A673 (cell line): ENCODE results near the gene TMEM233. TPM values are rescaled to one million over a fixed set of nuclear protein-coding genes. Genes with fewer than 3 reads are reported as not detected.

Experiments used
- BruUV-seq: library from RNA; stranded (reverse); fragments of 400-500 nt; replicated peaks from 2 replicates; lab custom pipeline; 2021; lab: Mats Ljungman, UMichigan
- CTCF ChIA-PET: fragments of 300-600 bp; sonication (Branson Sonifier 250); formaldehyde crosslinking; loops from one replicate; lab custom pipeline; 2022; ENCODE audit warnings: antibody characterized with exemption; lab: Charles Lee
- POLR2A ChIA-PET: fragments of 300-600 bp; sonication (Branson Sonifier 250); formaldehyde crosslinking; loops from one replicate; lab custom pipeline; 2022; ENCODE audit warnings: antibody characterized with exemption; ENCODE audit not compliant: low non-redundant PET; lab: Charles Lee
- DNase-seq: peaks from one replicate; pipeline ENCODE4 v3.0.0-alpha.2; 2015; ENCODE audit warnings: low spot score
- H3K27ac ChIP-seq: fragments of 200-600 bp; sonication (generic); 2 replicates; pipeline ENCODE4 v1.5.1; 2016; ENCODE audit warnings: mixed run types, low read depth, mild to moderate bottlenecking, mixed read lengths, antibody characterized with exemption, low read length; ENCODE audit not compliant: poor library complexity, severe bottlenecking
- H3K27me3 ChIP-seq: fragments of 200-600 bp; sonication (generic); replicated peaks from 2 replicates; pipeline ENCODE4 v1.6.1; 2017; ENCODE audit warnings: mixed run types, low read depth, mild to moderate bottlenecking, mixed read lengths, antibody characterized with exemption, low read length; ENCODE audit not compliant: insufficient read depth, poor library complexity
- H3K36me3 ChIP-seq: fragments of 200-600 bp; sonication (generic); 2 replicates; pipeline ENCODE4 v1.6.1; 2016; ENCODE audit warnings: mixed run types, mild to moderate bottlenecking, mixed read lengths, antibody characterized with exemption, low read length; ENCODE audit not compliant: insufficient read depth, poor library complexity, severe bottlenecking
- H3K4me1 ChIP-seq: fragments of 200-600 bp; sonication (generic); 2 replicates; pipeline ENCODE4 v1.6.1; 2017; ENCODE audit warnings: mixed run types, mild to moderate bottlenecking, mixed read lengths, antibody characterized with exemption, low read length; ENCODE audit not compliant: insufficient read depth, poor library complexity, severe bottlenecking
- H3K4me3 ChIP-seq: fragments of 200-600 bp; sonication (generic); 2 replicates; pipeline ENCODE4 v1.5.1; 2016; ENCODE audit warnings: low read depth, mixed run types, mild to moderate bottlenecking, mixed read lengths, low read length; ENCODE audit not compliant: poor library complexity, severe bottlenecking
- H3K9me3 ChIP-seq: fragments of 200-600 bp; sonication (generic); 2 replicates; pipeline ENCODE4 v1.6.1; 2016; ENCODE audit warnings: mixed run types, low read depth, mild to moderate bottlenecking, mixed read lengths, antibody characterized with exemption, low read length; ENCODE audit not compliant: poor library complexity, severe bottlenecking
- EZH2 ChIP-seq: fragments of 200-600 bp; sonication (generic); IDR thresholded peaks from 2 replicates; pipeline ENCODE4 v1.6.1; 2017; ENCODE audit warnings: borderline replicate concordance, low read depth, mild to moderate bottlenecking, mixed read lengths, antibody characterized with exemption, low read length; ENCODE audit not compliant: poor library complexity, severe bottlenecking
- intact Hi-C: fragments of 100-400 bp; cut with micrococcal nuclease; formaldehyde crosslinking; loops from one replicate; pipeline ENCODE4 v1.10.0; 2022; ENCODE audit not compliant: unreplicated experiment
- total RNA-seq: library from RNA; stranded (reverse); gene quantifications from 2 replicates; pipeline ENCODE4 v1.2.3, GENCODE V29; 2021
- TF ChIP-seq, protein P1 (sequence below): fragments of 300-800, 200-600 bp; sonication (generic); conservative IDR thresholded peaks from 2 replicates; pipeline ENCODE4 v1.5.1; 2017; ENCODE audit warnings: low read depth, mild to moderate bottlenecking, antibody characterized with exemption, low read length, moderate library complexity, mixed read lengths

Gene TMEM233
- total RNA-seq, 1 experiment from 2014 or later = 10.7 TPM

DNA sequence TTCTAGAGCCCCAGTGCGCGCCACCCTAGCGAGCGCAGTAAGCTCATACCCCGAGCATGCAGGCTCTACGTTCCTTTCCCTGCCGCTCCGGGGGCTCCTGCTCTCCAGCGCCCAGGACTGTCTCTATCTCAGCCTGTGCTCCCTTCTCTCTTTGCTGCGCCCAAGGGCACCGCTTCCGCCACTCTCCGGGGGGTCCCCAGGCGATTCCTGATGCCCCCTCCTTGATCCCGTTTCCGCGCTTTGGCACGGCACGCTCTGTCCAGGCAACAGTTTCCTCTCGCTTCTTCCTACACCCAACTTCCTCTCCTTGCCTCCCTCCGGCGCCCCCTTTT lies 791 bp downstream of the TMEM233 start:
- TF ChIP-seq EZH2 = no peak
- TF ChIP-seq, protein P1, sequence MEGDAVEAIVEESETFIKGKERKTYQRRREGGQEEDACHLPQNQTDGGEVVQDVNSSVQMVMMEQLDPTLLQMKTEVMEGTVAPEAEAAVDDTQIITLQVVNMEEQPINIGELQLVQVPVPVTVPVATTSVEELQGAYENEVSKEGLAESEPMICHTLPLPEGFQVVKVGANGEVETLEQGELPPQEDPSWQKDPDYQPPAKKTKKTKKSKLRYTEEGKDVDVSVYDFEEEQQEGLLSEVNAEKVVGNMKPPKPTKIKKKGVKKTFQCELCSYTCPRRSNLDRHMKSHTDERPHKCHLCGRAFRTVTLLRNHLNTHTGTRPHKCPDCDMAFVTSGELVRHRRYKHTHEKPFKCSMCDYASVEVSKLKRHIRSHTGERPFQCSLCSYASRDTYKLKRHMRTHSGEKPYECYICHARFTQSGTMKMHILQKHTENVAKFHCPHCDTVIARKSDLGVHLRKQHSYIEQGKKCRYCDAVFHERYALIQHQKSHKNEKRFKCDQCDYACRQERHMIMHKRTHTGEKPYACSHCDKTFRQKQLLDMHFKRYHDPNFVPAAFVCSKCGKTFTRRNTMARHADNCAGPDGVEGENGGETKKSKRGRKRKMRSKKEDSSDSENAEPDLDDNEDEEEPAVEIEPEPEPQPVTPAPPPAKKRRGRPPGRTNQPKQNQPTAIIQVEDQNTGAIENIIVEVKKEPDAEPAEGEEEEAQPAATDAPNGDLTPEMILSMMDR = no peak
- ChIA-PET CTCF (no interaction called here), POLR2A (interaction anchor here (0.6 kb wide), 1 partner anchor 34 kb away, joined by 8 read pairs; no protein-coding TSS in a partner anchor)
- Histone ChIP-seq H3K9me3 (peaks cover 3% of the 10 kb centered on the region), H3K4me3 (peak overlapping the region; percentile 73), H3K4me1 (peaks cover 48% of the 10 kb centered on the region), H3K27me3 (no peaks in the 10 kb centered on the region), H3K36me3 (no peaks in the 10 kb centered on the region), H3K27ac (peak overlapping the region; percentile 93)
- DNase-seq = peak; percentile 60
- TSS peak; percentile 35 for BruUV-seq
- intact Hi-C loops = loop anchor here (1.0 kb wide), 1 partner anchor 55 kb away; no protein-coding TSS in a partner anchor

DNA sequence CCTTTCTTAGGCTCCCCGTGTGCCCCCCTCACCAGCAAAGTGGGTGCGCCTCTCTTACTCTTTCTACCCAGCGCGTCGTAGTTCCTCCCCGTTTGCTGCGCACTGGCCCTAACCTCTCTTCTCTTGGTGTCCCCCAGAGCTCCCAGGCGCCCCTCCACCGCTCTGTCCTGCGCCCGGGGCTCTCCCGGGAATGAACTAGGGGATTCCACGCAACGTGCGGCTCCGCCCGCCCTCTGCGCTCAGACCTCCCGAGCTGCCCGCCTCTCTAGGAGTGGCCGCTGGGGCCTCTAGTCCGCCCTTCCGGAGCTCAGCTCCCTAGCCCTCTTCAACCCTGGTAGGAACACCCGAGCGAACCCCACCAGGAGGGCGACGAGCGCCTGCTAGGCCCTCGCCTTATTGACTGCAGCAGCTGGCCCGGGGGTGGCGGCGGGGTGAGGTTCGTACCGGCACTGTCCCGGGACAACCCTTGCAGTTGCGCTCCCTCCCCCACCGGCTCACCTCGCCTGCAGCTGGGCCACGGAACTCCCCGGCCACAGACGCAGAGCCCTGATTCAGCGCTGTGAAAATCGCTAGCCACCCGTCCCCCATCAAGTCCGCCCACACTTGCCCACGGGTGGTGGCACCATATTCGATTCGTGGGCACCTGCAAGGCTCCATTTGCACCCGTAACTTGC lies 1.3 kb downstream of the TMEM233 start:
- intact Hi-C loops = loop anchor here (1.0 kb wide), 1 partner anchor 54 kb away; no protein-coding TSS in a partner anchor
- POLR2A ChIA-PET = interaction anchor here (0.6 kb wide), 2 partner anchors 29 to 33 kb away, joined by 3 to 8 read pairs; no protein-coding TSS in a partner anchor

DNA sequence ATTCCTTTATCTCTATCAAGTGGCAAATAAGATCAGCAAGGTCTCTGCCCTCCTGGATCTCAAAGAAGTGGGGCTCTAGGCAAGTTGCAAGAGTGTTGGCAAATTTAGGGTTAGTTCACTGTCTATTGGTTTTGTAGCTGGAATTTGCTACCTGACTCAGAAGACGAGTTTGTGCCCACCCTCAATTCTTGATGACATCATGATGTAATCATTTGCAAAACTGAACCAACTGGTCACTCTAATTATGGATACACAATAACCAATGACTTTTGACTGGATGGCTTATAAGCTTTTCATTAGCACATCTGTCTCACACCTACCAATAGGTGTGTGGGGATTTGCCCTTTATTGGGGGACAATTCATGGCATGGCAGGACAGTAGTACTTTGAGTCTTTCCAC lies 4.6 kb downstream of the TMEM233 start:
- no TSS peak for BruUV-seq
- TF ChIP-seq, protein P1 = no peak
- no peak for TF ChIP-seq EZH2
- POLR2A ChIA-PET = no interaction called here
- Histone ChIP-seq H3K36me3 (no peaks in the 10 kb centered on the region), H3K27ac (no peak overlapping the region), H3K9me3 (peaks cover 7% of the 10 kb centered on the region), H3K4me3 (no peak overlapping the region), H3K27me3 (no peaks in the 10 kb centered on the region), H3K4me1 (peaks cover 38% of the 10 kb centered on the region)
- CTCF ChIA-PET = interaction anchor here (0.8 kb wide), 1 partner anchor 154 kb away, joined by 3 read pairs; no protein-coding TSS in a partner anchor
- intact Hi-C loops = no loop called here
- DNase-seq = no peak

More for the DNA sequence above, 1.3 kb downstream of the TMEM233 start:
- peak overlapping the region; percentile 73 for H3K4me3 ChIP-seq
- peaks cover 42% of the 10 kb centered on the region for H3K4me1 ChIP-seq
- peak overlapping the region; percentile 93 for H3K27ac ChIP-seq
- no peaks in the 10 kb centered on the region for H3K36me3 ChIP-seq
- CTCF ChIA-PET = no interaction called here
- H3K9me3 ChIP-seq = peaks cover 7% of the 10 kb centered on the region
- TF ChIP-seq, protein P1 = no peak
- no peak for TF ChIP-seq EZH2
- BruUV-seq = no TSS peak
- DNase-seq = peak; percentile 70
- H3K27me3 ChIP-seq = no peaks in the 10 kb centered on the region
